Endothelial cell of umbilical vein (primary cell): ENCODE results near the gene ABAT. TPM values are rescaled to one million over a fixed set of nuclear protein-coding genes. Genes with fewer than 3 reads are reported as not detected.

Source experiments
- BruUV-seq: library from RNA; stranded (reverse); fragments of 400-500 nt; replicated peaks from 2 replicates; lab custom pipeline; 2021; lab: Mats Ljungman, UMichigan
- CTCF ChIA-PET: fragments of 300-600, 350-600 bp; sonication (Branson Sonifier 250); formaldehyde crosslinking; loops from one replicate; lab custom pipeline; 2021; ENCODE audit warnings: antibody characterized with exemption, inconsistent platforms; lab: Charles Lee
- POLR2A ChIA-PET: fragments of 300-600, 350-600 bp; sonication (Branson Sonifier 250); formaldehyde crosslinking; loops from one replicate; lab custom pipeline; 2021; ENCODE audit warnings: antibody characterized with exemption, inconsistent platforms; lab: Charles Lee
- DNase-seq: peaks from one replicate; pipeline ENCODE4 v3.0.0-alpha.2; 2011; ENCODE audit warnings: low read depth, low spot score
- FAIRE-seq: peaks from 2 replicates; lab custom pipeline; 2011; peaks lifted over from hg19 to GRCh38; lab: Jason Lieb, UNC
- H2AFZ ChIP-seq: 2 replicates; pipeline ENCODE4 v1.6.0; 2012; ENCODE audit warnings: low read depth, low read length, control low read depth, inconsistent platforms
- H3K27ac ChIP-seq: 2 replicates; pipeline ENCODE4 v1.5.1; 2011; ENCODE audit warnings: low read depth, mild to moderate bottlenecking, control low read depth, low read length, moderate library complexity; ENCODE audit not compliant: insufficient read depth
- H3K27me3 ChIP-seq, 2 experiments: 2 replicates each; pipeline versions ENCODE4 v1.6.0 to v1.6.1; 2011; ENCODE audit warnings: low read length in 2 of 2, mixed read lengths in 1 of 2; ENCODE audit not compliant: control insufficient read depth in 2 of 2, insufficient read depth in 2 of 2
- H3K36me3 ChIP-seq, 2 experiments: 2 replicates in 1 of 2; 3 replicates in 1 of 2; pipeline ENCODE4 v1.5.1; 2011; ENCODE audit warnings: low read length in 2 of 2, mild to moderate bottlenecking in 1 of 2, moderate library complexity in 1 of 2; ENCODE audit not compliant: control insufficient read depth in 2 of 2, insufficient read depth in 2 of 2; ENCODE audit errors: extremely low read depth in 1 of 2
- H3K4me1 ChIP-seq: 3 replicates; pipeline ENCODE4 v1.5.1; 2011; ENCODE audit warnings: mild to moderate bottlenecking, low read length; ENCODE audit not compliant: control insufficient read depth, insufficient read depth; ENCODE audit errors: extremely low read depth
- H3K4me2 ChIP-seq: 2 replicates; pipeline ENCODE4 v1.6.1; 2011; ENCODE audit warnings: low read length, control low read depth, mixed read lengths; ENCODE audit not compliant: insufficient read depth
- H3K4me3 ChIP-seq, 3 experiments: fragments of 200-600 bp in 1 of 3; sonication (generic), shearing (Covaris generic) in 1 of 3; replicated peaks in 1 of 3; 2 replicates each; pipeline ENCODE4 v1.5.1; 2011 to 2016; ENCODE audit warnings: control low read depth in 3 of 3, low read length in 3 of 3, mild to moderate bottlenecking in 2 of 3, inconsistent platforms in 1 of 3, low read depth in 1 of 3, moderate library complexity in 1 of 3; ENCODE audit not compliant: insufficient read depth in 1 of 3
- H3K79me2 ChIP-seq: 2 replicates; pipeline ENCODE4 v1.6.0; 2012; ENCODE audit warnings: low read length, inconsistent platforms; ENCODE audit not compliant: control insufficient read depth, insufficient read depth
- H3K9ac ChIP-seq: replicated peaks from 2 replicates; pipeline ENCODE3; 2011; ENCODE audit warnings: low read length, control low read depth; ENCODE audit not compliant: insufficient read depth; ENCODE audit errors: extremely low read depth
- H3K9me1 ChIP-seq: replicated peaks from 3 replicates; pipeline ENCODE4 v1.6.0; 2011; ENCODE audit warnings: mild to moderate bottlenecking, low read length; ENCODE audit not compliant: control insufficient read depth, insufficient read depth; ENCODE audit errors: extremely low read depth
- H3K9me3 ChIP-seq: replicated peaks from 2 replicates; pipeline ENCODE4 v1.5.1; 2012; ENCODE audit warnings: low read length, inconsistent platforms; ENCODE audit not compliant: control insufficient read depth, insufficient read depth
- H4K20me1 ChIP-seq: replicated peaks from 2 replicates; pipeline ENCODE3; 2011; ENCODE audit warnings: mild to moderate bottlenecking, low read length; ENCODE audit not compliant: control insufficient read depth, insufficient read depth; ENCODE audit errors: extremely low read depth
- CTCF ChIP-seq, 2 donors: IDR thresholded peaks; 1 replicate in 1 of 2; 2 replicates in 1 of 2; pipeline ENCODE4 v1.5.1; 2011; ENCODE audit warnings: low read length in 2 of 2, mild to moderate bottlenecking in 2 of 2, moderate library complexity in 2 of 2, control low read depth in 1 of 2, inconsistent platforms in 1 of 2, low read depth in 1 of 2; ENCODE audit not compliant: insufficient read depth in 1 of 2; ENCODE audit errors: extremely low read depth in 1 of 2
- EZH2 ChIP-seq: IDR thresholded peaks from 2 replicates; pipeline ENCODE4 v1.6.1; 2012; ENCODE audit warnings: borderline replicate concordance, low read depth, mild to moderate bottlenecking, moderate library complexity, low read length, inconsistent platforms; ENCODE audit not compliant: severe bottlenecking
- FOS ChIP-seq: IDR thresholded peaks from 2 replicates; pipeline ENCODE4 v1.6.1; 2011; ENCODE audit warnings: mild to moderate bottlenecking, low read length, moderate library complexity, borderline replicate concordance; ENCODE audit not compliant: insufficient read depth
- GATA2 ChIP-seq: IDR thresholded peaks from 2 replicates; pipeline ENCODE4 v1.7.0; 2011; ENCODE audit warnings: low read depth, mild to moderate bottlenecking, moderate library complexity, mixed read lengths, low read length; ENCODE audit not compliant: insufficient read length, insufficient read depth
- JUN ChIP-seq: IDR thresholded peaks from 2 replicates; pipeline ENCODE4 v1.6.1; 2011; ENCODE audit warnings: borderline replicate concordance, low read depth; ENCODE audit not compliant: insufficient read length, insufficient read depth
- MYC ChIP-seq: IDR thresholded peaks from one replicate; pipeline ENCODE4 v1.6.1; 2011; ENCODE audit warnings: mild to moderate bottlenecking, low read depth, low read length
- POLR2A ChIP-seq: IDR thresholded peaks from 2 replicates; pipeline ENCODE4 v1.6.1; 2012; ENCODE audit warnings: low read depth, mild to moderate bottlenecking, control low read depth, low read length
- POLR2AphosphoS5 ChIP-seq: IDR thresholded peaks from 2 replicates; pipeline ENCODE4 v1.6.1; 2012; ENCODE audit warnings: low read depth, mild to moderate bottlenecking, control low read depth, low read length, moderate library complexity; ENCODE audit not compliant: insufficient read depth
- dilution Hi-C: fragments of 300-500 bp; cut with MboI; formaldehyde crosslinking; loops from one replicate; pipeline ENCODE4 v1.15.0; 2019; ENCODE audit warnings: low sequenced_read_pairs; ENCODE audit not compliant: extremely low pct_ligation_motif_present
- intact Hi-C: fragments of 100-400 bp; cut with micrococcal nuclease; formaldehyde crosslinking; loops from one replicate; pipeline ENCODE4 v1.10.0; 2022
- polyA plus RNA-seq, 4 experiments: library from polyadenylated mRNA; depleted of rRNA in 3 of 4; stranded (reverse) in 3 of 4; unstranded in 1 of 4; fragments of >200 nt; gene quantifications; 2 replicates each; pipeline versions ENCODE4 v1.2.1 to v1.2.3, GENCODE V29; 2011 to 2012; ENCODE audit warnings: missing spikeins in 1 of 4
- total RNA-seq: library from RNA; stranded (reverse); gene quantifications from 2 replicates; pipeline ENCODE4 v1.2.3, GENCODE V29; 2021
- TF ChIP-seq, protein P1 (sequence below): IDR thresholded peaks from 2 replicates; pipeline ENCODE4 v1.6.1; 2011; ENCODE audit not compliant: insufficient read depth, insufficient read length

ABAT gene
- total and polyA plus RNA-seq, 2 donors (not counting 3 experiments of a cell fraction or from before 2014, with no cell fraction given) = 1.3 to 1.4 TPM

- no peak overlapping the region for H3K4me2 ChIP-seq
- no peaks in the 10 kb centered on the region for H3K9me1 ChIP-seq
- no peak overlapping the region for H3K4me3 ChIP-seq
- H3K27me3 ChIP-seq = no peaks in the 10 kb centered on the region
- H3K36me3 ChIP-seq = peaks cover 24 to 64% of the 10 kb centered on the region in 2 experiments
- H3K27ac ChIP-seq = no peak overlapping the region
- H3K9me3 ChIP-seq = no peaks in the 10 kb centered on the region
- TF ChIP-seq FOS (no peak), EZH2 (no peak), GATA2 (no peak), CTCF (IDR thresholded peaks at IDR 0.05; ENCODE audit: extremely low read depth in 1 of 2, insufficient read depth in 1 of 2, low read depth in 1 of 2, low read length in 2 of 2) (no peak), MYC (no peak), POLR2A (no peak), POLR2AphosphoS5 (no peak), JUN (no peak)
- TF ChIP-seq, protein P1, sequence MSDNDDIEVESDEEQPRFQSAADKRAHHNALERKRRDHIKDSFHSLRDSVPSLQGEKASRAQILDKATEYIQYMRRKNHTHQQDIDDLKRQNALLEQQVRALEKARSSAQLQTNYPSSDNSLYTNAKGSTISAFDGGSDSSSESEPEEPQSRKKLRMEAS = no peak
- H4K20me1 ChIP-seq = no peaks in the 10 kb centered on the region
- ChIA-PET POLR2A (no interaction called here), CTCF (interaction anchor here (1.2 to 2.2 kb wide), 2 partner anchors 11 to 238 kb away, joined by 3 to 8 read pairs; no protein-coding TSS in a partner anchor)
- no TSS peak for BruUV-seq
- no peaks in the 10 kb centered on the region for H3K4me1 ChIP-seq
- H3K9ac ChIP-seq = no peak overlapping the region
- intact Hi-C loops = no loop called here
- dilution Hi-C loops = no loop called here
- no peak overlapping the region for H2AFZ ChIP-seq
- FAIRE-seq = no peak
- no peaks in the 10 kb centered on the region for H3K79me2 ChIP-seq
- no peak for DNase-seq
These were observed 32.7 kb upstream of the ABAT start for GRCh38 chr16:8641671-8642070.
